Activated CD4-positive, alpha-beta T cell treated with anti-CD3 and anti-CD28 coated beads, Interleukin-2, amount 10 ng/mL, durations not matched to agents 7 days and 5 days (primary cell): ENCODE data around the gene INPP5F. TPM values are rescaled to one million over a fixed set of nuclear protein-coding genes. Genes with fewer than 3 reads are reported as not detected.
A peak's percentile ranks its signal among the peaks of the same experiment; 100 is the strongest.

Experiments used
- CTCF ChIA-PET: fragments of 350-600 bp; sonication (Branson Sonifier 250); formaldehyde crosslinking; loops from one replicate; lab custom pipeline; 2021; ENCODE audit warnings: antibody characterized with exemption; lab: Charles Lee
- POLR2A ChIA-PET: fragments of 350-600 bp; sonication (Branson Sonifier 250); formaldehyde crosslinking; loops from one replicate; lab custom pipeline; 2021; ENCODE audit warnings: antibody characterized with exemption; lab: Charles Lee
- DNase-seq: peaks from one replicate; pipeline ENCODE4 v3.0.0-alpha.2; 2020
- H3K27ac Mint-ChIP-seq: one replicate; pipeline ENCODE4 v1.8.0; 2021; ENCODE audit warnings: mild to moderate bottlenecking, moderate library complexity, mixed read lengths
- H3K27me3 Mint-ChIP-seq: one replicate; pipeline ENCODE4 v1.8.0; 2021; ENCODE audit warnings: mixed read lengths
- H3K36me3 Mint-ChIP-seq: one replicate; pipeline ENCODE4 v1.8.0; 2021; ENCODE audit warnings: low read depth, mixed read lengths
- H3K4me1 Mint-ChIP-seq: one replicate; pipeline ENCODE4 v1.8.0; 2021; ENCODE audit warnings: mixed read lengths
- H3K4me3 Mint-ChIP-seq: one replicate; pipeline ENCODE4 v1.8.0; 2021; ENCODE audit warnings: mild to moderate bottlenecking, moderate library complexity, mixed read lengths
- H3K9me3 Mint-ChIP-seq: one replicate; pipeline ENCODE4 v1.8.0; 2021; ENCODE audit warnings: mixed read lengths
- total RNA-seq, 2 experiments: library from RNA; stranded (reverse); gene quantifications; one replicate each; pipeline ENCODE4 v1.2.3, GENCODE V29; 2021

INPP5F gene
- total RNA-seq, 2 experiments from 2014 or later, result 11.1 to 12.3 TPM

DNA sequence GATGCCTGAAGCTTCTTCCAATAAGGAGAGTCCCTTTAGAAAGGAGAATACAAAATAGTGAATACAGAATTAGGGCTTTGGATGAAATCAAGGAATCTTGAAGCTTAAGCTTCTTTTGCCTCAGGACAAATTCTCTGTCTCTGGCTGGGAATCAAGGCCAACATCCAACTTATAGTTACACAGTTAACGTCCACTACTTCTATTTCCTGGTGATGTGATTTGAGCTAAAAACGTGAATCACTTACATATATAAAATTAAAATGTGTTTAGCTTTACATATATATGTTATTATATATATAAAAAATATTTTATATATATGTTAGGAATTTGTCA lies 11.4 kb upstream of the INPP5F start:
- Mint-ChIP-seq H3K4me1 (no peaks in the 10 kb centered on the region), H3K9me3 (peaks cover 12% of the 10 kb centered on the region), H3K27me3 (peaks cover 4% of the 10 kb centered on the region), H3K36me3 (no peaks in the 10 kb centered on the region), H3K27ac (no peak overlapping the region), H3K4me3 (no peak overlapping the region)
- POLR2A ChIA-PET, result no interaction called here
- CTCF ChIA-PET, result interaction anchor here (1.0 to 1.6 kb wide), 5 partner anchors 9 to 31 kb away, joined by 3 to 7 read pairs (median 3); partner anchors contain the start of gene INPP5F
- no peak for DNase-seq

GRCh38 chr10:119715628-119716505 lies 10.0 kb upstream of the INPP5F start:
- Mint-ChIP-seq H3K27ac (no peak overlapping the region), H3K4me3 (no peak overlapping the region), H3K36me3 (no peaks in the 10 kb centered on the region), H3K27me3 (peaks cover 4% of the 10 kb centered on the region), H3K4me1 (no peaks in the 10 kb centered on the region), H3K9me3 (peaks cover 12% of the 10 kb centered on the region)
- ChIA-PET POLR2A (no interaction called here), CTCF (interaction anchor here (0.7 to 1.5 kb wide), 3 partner anchors 27 to 102 kb away, joined by 3 to 4 read pairs (median 4); no protein-coding TSS in a partner anchor)
- no peak for DNase-seq

GRCh38 chr10:119723161-119723560 lies 2.7 kb upstream of the INPP5F start:
- no peak overlapping the region for H3K4me3 Mint-ChIP-seq
- peaks cover 4% of the 10 kb centered on the region for H3K9me3 Mint-ChIP-seq
- ChIA-PET POLR2A (no interaction called here), CTCF (interaction anchor here (0.5 kb wide), 1 partner anchor 188 kb away, joined by 3 read pairs; no protein-coding TSS in a partner anchor)
- H3K27ac Mint-ChIP-seq, result no peak overlapping the region
- peaks cover 30% of the 10 kb centered on the region for H3K4me1 Mint-ChIP-seq
- no peak for DNase-seq
- no peaks in the 10 kb centered on the region for H3K36me3 Mint-ChIP-seq
- no peaks in the 10 kb centered on the region for H3K27me3 Mint-ChIP-seq

GRCh38 chr10:119723624-119724023 lies 2.2 kb upstream of the INPP5F start:
- no peak overlapping the region for H3K4me3 Mint-ChIP-seq
- ChIA-PET POLR2A (no interaction called here), CTCF (interaction anchor here (0.5 to 1.6 kb wide), 5 partner anchors 9 to 188 kb away, joined by 3 to 5 read pairs (median 3); no protein-coding TSS in a partner anchor)

GRCh38 chr10:119724593-119725516 lies 995 bp upstream of the INPP5F start:
- Mint-ChIP-seq H3K36me3 (no peaks in the 10 kb centered on the region), H3K27me3 (no peaks in the 10 kb centered on the region), H3K4me1 (peaks cover 39% of the 10 kb centered on the region), H3K9me3 (peaks cover 4% of the 10 kb centered on the region), H3K27ac (peak overlapping the region; percentile 58), H3K4me3 (peak overlapping the region; percentile 77)
- no peak for DNase-seq
- ChIA-PET POLR2A (interaction anchor here (1.3 kb wide), 1 partner anchor 148 kb away, joined by 7 read pairs; the partner anchor contains the start of gene MCMBP), CTCF (interaction anchor here (0.7 to 2.2 kb wide), 10 partner anchors 11 to 398 kb away, joined by 3 to 11 read pairs (median 4); no protein-coding TSS in a partner anchor)

More at GRCh38 chr10:119723624-119724023, 2.2 kb upstream of the INPP5F start:
- Mint-ChIP-seq H3K27ac (no peak overlapping the region), H3K27me3 (no peaks in the 10 kb centered on the region), H3K4me1 (peaks cover 35% of the 10 kb centered on the region), H3K9me3 (peaks cover 4% of the 10 kb centered on the region), H3K36me3 (no peaks in the 10 kb centered on the region)
- DNase-seq, result no peak

DNA sequence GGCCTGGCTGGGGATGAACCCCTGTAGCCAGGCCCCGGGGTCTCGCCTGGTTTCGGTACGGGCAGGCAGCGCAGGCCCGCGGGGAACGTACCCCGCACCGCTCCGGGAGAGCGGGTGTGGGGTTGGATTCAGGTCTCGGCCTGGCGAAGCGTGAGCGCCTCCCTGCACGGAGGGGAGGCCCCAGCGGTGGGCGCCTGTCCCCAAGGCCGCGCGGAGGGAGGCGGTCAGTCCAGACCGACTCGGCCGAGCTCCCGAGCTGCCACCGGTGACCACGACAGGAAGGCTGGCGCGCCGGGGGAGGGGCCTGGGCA lies 378 bp upstream of the INPP5F start:
- Mint-ChIP-seq H3K9me3 (peaks cover 3% of the 10 kb centered on the region), H3K27me3 (no peaks in the 10 kb centered on the region), H3K4me3 (peak overlapping the region; percentile 77), H3K27ac (peak overlapping the region; percentile 58), H3K36me3 (peaks cover 2% of the 10 kb centered on the region), H3K4me1 (peaks cover 39% of the 10 kb centered on the region)
- no peak for DNase-seq
- ChIA-PET CTCF (interaction anchor here (0.7 to 2.2 kb wide), 9 partner anchors 10 to 399 kb away, joined by 3 to 11 read pairs (median 4); partner anchors contain the start of gene MCMBP), POLR2A (interaction anchor here (0.7 to 1.3 kb wide), 2 partner anchors 21 to 147 kb away, joined by 3 to 7 read pairs; partner anchors contain the start of gene MCMBP)

- Mint-ChIP-seq H3K36me3 (peaks cover 2% of the 10 kb centered on the region), H3K4me1 (peaks cover 39% of the 10 kb centered on the region), H3K27me3 (no peaks in the 10 kb centered on the region), H3K27ac (peak overlapping the region; percentile 79), H3K4me3 (peak overlapping the region; percentile 83), H3K9me3 (no peaks in the 10 kb centered on the region)
- DNase-seq, result no peak
- CTCF ChIA-PET, result interaction anchor here (0.9 to 2.9 kb wide), 7 partner anchors 9 to 146 kb away, joined by 3 to 12 read pairs (median 4); partner anchors contain the start of gene MCMBP
- POLR2A ChIA-PET, result interaction anchor here (1.3 kb wide), 1 partner anchor 146 kb away, joined by 7 read pairs; the partner anchor contains the start of gene MCMBP
These were observed 919 bp downstream of the INPP5F start for GRCh38 chr10:119726676-119727261.

GRCh38 chr10:119728172-119728800 lies 2.4 kb downstream of the INPP5F start:
- Mint-ChIP-seq H3K27ac (no peak overlapping the region), H3K9me3 (no peaks in the 10 kb centered on the region), H3K4me1 (peaks cover 39% of the 10 kb centered on the region), H3K4me3 (peak overlapping the region; percentile 41), H3K36me3 (peaks cover 2% of the 10 kb centered on the region), H3K27me3 (no peaks in the 10 kb centered on the region)
- ChIA-PET POLR2A (no interaction called here), CTCF (interaction anchor here (1.0 to 2.9 kb wide), 3 partner anchors 10 to 42 kb away, joined by 3 to 12 read pairs (median 3); no protein-coding TSS in a partner anchor)
- no peak for DNase-seq

- H3K9me3 Mint-ChIP-seq, result no peaks in the 10 kb centered on the region
- ChIA-PET CTCF (interaction anchor here (2.9 to 3.6 kb wide), 2 partner anchors 9 to 16 kb away, joined by 11 to 16 read pairs; partner anchors contain the start of gene INPP5F), POLR2A (no interaction called here)
These were observed 8.8 kb downstream of the INPP5F start for GRCh38 chr10:119734396-119735332.

DNA sequence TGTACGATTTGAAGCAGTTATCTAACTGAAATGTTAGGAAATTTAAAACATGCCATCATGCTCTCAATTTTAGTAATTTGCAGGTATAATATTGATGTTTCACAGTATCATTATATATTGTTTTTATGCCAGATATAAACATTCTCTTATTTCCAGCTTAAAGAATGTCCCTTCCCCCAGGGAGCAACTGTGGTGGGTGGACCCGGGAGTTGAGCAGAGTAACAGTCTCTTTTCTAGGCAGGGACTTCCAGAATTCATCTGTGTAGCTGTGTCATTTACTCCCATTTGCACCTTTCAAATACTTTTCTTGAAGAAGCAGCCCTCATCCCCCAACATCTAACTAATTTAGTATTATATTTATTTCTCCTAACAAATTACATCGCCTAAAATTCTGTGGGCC lies 9.6 kb downstream of the INPP5F start:
- Mint-ChIP-seq H3K27me3 (no peaks in the 10 kb centered on the region), H3K9me3 (no peaks in the 10 kb centered on the region), H3K4me1 (peaks cover 22% of the 10 kb centered on the region), H3K36me3 (no peaks in the 10 kb centered on the region), H3K27ac (no peak overlapping the region), H3K4me3 (no peak overlapping the region)
- no peak for DNase-seq
- CTCF ChIA-PET, result interaction anchor here (2.9 to 3.6 kb wide), 2 partner anchors 9 to 16 kb away, joined by 11 to 16 read pairs; partner anchors contain the start of gene INPP5F
- POLR2A ChIA-PET, result no interaction called here

More at GRCh38 chr10:119734396-119735332, 8.8 kb downstream of the INPP5F start:
- no peak for DNase-seq
- Mint-ChIP-seq H3K4me1 (peaks cover 22% of the 10 kb centered on the region), H3K4me3 (no peak overlapping the region), H3K36me3 (peaks cover 2% of the 10 kb centered on the region), H3K27ac (no peak overlapping the region), H3K27me3 (no peaks in the 10 kb centered on the region)
